HG02852 (cell line): ENCODE measurements around the gene GHRHR.

Source experiments
- ATAC-seq: cut with Tn5 transposase; IDR thresholded peaks from one replicate; pipeline ENCODE4 v1.9.1; 2021; ENCODE audit warnings: mild to moderate bottlenecking, moderate library complexity; ENCODE audit not compliant: unreplicated experiment

The GHRHR gene

DNA sequence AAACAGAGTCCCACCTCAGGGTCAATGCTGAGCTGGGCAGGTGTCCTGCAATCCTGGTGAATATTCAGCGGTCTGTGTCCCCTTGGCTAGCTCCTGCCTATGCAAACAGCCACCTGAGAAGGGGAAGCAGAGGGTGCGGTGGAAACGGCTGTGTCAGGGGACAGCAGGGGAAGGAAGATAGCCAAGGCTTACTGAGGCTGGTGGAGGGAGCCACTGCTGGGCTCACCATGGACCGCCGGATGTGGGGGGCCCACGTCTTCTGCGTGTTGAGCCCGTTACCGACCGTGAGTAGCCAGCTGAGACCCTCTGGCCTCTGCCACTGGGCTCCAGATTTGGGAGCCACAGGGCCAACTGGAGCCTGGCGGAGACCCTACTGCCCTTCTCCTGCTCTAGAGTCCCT is at the start of gene GHRHR:
Gene GHRHR (plus strand): TSS at position 112 of the 400 bp plus-strand sequence. CDS start 116 bp downstream, at position 228.
- no peak for ATAC-seq

DNA sequence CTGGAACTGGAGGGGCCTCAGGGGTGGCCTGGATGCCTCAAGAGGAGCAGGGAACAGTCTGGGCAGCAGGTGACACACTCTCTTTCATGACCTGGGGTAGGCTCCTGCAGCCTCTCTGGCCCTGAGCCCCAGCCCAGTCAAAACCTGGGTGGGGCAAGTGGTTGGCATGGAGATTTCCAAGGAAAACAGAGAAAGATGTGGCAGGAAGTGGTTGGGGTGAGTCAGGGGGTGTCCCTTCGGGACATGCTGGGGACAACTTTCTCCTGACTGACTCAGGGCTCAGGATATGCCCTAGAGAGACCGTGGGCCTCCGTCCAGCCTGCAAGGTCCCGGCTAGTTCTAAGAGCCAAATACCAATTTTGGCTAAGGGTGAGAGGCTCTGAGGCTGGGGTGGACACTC is 49.2 kb upstream of the GHRHR start:
- no peak for ATAC-seq

DNA sequence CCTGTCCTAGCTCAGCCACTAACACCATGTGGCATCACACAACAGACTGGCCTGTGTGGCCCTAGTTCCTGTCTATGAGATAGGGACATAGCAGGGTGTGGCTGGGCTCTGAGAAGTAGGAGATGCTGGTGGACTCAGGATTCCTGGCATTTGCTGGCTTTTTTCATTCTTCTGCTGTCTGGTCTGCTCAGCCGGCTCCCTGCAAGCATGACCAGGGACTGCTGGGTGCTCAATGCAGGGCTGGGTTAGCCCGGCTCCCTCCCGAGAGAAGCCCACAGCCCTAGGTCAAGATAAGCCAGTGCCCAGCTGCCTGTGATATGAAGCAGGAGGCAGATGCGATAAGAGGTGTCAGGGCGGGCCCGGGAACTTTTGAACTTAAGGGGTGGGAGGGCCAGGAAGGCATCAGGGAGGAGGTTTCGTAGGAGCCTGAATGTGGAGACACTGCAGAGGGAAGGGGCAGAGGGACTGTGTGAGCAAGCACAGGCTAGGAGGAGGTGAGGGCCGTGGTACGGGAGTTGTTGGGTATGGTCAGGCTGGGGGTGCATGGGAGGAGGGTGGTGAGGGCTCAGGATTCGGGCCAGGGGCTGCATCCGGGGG is 48.6 kb upstream of the GHRHR start:
- ATAC-seq, result no peak

DNA sequence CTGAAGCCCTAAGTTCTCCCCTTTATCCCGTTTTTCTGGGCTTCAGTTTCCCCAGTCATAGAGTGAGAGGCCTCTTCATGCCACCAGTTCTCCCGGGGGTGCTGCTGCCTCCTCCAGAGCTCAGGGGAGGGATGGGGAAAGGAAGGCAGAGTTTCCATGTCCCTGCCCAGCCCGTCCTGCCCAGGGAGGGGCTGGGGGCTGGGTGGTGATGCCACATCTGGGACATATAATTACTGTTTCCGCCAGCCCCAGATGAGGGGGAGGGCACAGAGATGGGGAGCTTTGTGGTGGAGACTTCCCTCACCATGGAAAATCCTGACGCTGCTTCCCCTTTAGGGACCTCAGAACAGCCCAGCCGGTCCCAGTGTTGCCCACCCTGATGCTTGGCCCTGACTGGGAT is 48.0 kb upstream of the GHRHR start:
- no peak for ATAC-seq

DNA sequence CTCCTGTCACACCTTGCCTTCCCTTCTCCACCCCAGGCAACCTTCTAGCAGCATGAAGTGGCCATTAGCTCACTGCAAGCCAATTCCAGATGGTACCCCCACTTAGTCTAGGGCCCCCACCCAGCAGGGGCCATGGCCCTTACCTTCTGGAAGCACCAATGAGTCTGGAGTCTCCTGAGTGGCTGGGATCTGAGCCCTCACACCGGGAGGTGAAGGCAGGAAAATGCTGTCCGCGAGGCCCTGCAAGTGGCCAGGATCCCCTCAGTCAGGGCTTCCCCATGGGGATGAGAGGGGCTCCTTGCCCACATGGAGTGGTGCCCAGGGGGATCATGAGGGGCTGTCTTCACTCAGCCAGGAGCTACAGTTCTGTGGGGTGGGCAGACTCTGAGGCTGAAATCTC is 47.5 kb upstream of the GHRHR start:
- no peak for ATAC-seq

DNA sequence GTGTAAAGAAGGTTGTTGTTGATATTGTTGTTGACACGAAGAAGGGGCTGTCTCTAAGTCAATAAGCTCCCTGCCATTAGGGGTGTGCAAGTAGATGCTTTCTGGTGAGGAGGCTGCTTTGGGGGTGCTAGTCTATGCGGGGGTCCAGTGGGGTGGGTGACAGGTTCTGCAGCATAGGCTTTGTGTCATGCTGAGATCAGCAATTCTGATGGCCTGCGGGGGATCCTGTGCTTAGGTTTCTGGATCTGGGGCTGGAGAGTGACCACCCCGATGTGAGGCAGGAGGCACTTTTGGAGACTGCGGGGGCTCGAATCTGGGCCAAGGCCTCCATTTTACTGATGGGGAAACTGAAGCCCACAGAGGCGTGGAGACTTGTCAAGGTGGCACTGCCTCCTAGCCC is 47.0 kb upstream of the GHRHR start:
- ATAC-seq, result no peak

DNA sequence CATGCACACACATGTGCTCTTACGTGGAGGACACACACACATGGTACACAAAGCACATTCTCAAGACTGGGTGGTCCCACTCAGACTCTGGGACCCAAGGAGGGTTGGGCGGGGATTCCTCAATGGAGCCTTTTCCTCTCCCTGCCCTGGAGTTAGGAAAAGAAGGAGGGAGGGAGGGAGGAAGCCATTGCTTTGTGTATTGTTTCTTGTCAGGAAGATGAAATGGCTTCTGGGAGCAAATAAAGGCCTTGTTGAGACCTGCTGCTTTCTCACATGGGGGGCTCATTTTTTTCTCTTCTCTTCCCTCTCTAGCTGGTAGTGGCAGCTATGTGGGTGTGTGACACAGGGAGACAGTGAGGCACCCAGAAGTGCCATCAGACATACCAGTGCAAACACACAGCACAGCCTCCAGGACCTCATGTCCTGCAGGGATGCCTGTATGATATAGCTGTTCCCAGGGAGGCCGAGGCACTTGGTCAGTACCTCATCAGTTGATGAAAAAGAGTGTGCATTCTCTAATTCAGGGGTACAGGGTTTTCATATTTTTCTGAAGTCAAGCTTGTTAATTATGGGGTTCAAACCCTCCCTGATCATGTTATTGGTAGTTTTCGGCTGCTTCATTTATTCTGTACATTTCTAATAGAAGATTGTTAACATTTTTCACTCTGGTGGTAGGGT is 46.4 kb upstream of the GHRHR start:
- no peak for ATAC-seq

DNA sequence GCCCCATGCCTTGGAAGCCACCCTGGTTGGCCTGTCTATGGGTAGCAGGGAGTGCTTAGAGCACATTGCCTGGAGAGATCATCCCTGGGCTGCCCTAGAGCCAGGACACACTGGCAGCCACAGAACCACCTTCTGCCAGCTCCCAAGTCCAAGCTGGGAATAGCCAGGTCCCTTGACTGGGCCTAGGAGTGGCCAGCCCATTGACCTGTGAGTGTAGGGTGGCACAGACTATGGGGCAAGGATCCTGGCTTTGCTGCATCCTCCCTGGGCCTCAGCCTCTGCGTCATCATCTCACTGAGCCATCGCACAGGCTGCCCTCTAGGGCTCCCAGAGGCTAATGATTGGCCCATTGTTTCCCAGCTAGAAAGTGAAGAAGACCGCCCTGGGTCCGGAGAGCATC is 45.1 kb upstream of the GHRHR start:
- ATAC-seq, result no peak

DNA sequence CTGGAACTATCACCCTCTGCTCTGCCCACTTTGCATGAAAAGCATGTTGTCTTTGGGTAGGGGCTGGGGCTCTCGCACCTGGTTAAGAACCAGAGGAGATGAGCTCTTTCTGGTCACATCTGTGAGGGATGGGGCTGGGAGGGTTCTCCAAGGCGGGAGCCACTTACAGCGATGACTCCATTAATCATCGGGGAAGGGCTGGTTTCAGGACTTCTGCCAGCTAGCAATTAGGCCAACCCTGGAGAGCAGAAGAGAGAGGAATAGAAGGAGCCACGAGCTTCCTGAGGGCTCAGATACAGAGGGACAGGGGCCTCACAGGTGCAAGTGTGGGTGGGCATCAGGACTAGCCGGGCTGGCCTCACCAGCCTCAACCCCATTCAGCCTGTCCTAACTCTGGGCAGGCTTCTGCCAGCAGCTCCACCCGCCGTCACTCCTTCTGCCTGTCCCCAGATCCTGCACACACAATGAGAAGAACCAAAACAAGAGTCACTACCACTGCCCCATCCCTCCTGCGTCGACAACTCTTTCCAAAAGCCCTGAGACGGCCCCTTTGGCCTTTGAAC is 43.7 kb upstream of the GHRHR start:
- no peak for ATAC-seq

DNA sequence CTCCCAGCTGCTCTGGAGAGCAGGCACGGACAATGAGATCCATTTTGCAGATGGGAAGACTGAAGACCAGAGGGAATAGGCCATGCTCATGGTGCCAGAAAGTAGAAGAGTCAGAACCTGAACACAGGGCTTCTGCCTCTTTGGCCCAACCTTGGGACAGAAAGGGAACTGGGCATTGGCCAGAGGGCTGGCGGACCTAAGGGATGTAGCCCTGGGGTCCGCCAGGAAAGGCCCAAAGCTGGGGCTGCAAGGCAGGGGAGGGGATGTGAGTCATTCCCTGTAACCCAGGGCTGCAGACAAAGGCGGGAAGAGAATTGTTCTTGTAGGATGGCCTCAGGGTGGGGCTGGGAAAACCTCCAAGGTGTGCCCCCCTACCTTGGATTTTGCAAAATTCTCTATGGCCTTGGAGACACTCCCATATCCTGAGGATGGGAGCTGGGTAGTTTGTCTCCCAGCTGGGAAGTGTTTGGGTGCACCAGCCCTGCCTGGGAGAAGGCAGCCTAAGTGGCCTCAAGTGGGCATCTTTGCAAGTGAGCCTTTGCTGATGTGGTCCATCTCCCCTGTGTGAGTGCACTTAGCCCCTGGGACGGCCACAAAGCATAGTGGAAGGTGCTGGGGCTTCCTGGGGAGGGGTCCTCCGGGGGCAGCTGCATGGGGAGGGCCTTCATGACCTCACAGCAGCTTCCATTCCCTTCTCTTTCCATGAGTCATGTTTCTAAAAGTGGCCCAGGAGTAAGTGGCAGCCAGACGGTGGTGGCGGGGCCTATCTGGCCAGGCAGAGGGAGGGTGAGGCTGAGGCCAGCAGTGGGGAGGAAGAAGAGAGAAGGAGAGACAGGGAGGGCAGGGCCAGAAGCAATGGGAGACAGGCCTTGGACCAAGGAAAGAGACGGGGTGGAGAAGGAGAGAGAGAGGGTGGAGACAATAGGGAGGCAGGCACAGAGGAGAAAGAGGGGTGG is 42.9 kb upstream of the GHRHR start:
- ATAC-seq, result no peak

DNA sequence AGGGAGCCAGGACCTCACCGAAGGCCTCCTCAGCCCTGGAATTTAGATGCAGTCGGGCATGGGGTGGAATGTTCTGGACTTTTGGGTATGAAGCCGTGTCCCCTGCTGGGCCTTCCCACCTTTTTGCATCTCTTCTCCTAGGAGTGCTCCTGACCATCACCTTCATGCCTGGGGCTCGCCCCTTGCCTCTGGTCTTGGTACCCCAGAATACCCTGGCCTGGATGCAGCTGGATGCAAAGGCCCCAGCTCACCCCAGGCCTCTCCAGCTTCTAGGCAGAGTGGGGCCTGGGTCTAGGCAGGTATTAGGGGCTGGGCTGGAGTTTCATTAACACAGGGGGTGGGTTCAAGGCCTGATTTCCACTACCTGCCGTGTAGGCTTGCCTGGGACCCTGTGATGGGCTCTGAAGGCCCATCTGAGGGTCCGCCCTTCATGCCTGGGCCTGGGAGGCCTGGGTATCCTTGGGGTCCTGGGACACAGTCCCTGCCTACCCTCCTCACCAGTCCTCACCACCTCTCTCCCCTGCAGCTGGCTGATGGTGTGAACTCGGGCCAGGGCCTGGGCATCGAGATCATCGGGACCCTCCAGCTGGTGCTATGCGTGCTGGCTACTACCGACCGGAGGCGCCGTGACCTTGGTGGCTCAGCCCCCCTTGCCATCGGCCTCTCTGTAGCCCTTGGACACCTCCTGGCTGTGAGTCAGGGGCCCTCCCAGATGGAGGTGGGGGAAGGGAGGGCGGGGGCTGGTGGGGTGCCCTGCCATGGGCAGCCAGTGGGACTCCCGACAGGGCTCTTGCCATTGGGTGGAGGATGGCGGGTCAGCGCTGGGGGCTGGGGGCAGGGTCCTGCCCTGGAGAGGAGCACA is 42.0 kb upstream of the GHRHR start:
- ATAC-seq, result no peak

DNA sequence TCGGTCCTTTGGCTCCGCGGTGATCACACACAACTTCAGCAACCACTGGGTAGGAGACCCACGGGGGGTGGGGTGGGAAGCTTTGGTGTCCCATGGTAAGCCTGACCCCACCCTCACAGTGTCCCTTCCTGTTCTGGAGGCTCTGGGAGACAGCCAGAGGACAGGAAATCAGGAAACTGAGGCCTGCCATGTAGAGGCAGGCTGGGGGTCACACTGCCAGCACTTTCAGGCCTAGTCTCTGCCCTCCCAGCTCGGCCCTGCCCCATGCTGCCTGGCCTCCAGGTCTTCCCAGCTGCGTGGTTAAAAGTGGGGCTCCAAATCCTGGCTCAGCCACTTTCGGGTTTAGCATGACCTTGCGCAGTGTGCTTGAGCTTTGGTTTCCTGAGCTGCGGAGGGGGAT is 41.2 kb upstream of the GHRHR start:
- no peak for ATAC-seq

DNA sequence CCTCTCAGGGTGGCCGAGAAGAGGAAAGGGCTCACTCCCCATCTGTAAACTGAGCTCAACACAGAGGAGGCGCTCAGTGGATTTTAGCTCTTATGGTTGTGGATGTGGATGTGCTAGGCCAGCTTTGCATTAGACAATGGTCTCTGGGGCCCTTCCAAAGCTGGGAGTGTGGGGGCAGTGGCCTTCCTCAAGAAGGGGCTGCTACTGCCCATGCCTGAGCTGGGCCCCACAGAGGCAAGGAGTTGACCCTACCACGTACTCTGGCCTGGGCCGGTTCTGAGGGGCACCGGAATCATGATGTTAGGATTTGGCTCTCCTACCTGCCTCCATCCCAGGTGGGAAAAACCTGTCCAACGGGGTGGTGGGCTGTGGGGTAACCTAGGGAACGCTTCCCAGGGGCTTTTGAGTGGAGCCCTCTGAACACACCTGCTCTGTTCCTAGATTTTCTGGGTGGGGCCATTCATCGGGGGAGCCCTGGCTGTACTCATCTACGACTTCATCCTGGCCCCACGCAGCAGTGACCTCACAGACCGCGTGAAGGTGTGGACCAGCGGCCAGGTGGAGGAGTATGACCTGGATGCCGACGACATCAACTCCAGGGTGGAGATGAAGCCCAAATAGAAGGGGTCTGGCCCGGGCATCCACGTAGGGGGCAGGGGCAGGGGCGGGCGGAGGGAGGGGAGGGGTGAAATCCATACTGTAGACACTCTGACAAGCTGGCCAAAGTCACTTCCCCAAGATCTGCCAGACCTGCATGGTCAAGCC is 40.6 kb upstream of the GHRHR start:
- no peak for ATAC-seq

DNA sequence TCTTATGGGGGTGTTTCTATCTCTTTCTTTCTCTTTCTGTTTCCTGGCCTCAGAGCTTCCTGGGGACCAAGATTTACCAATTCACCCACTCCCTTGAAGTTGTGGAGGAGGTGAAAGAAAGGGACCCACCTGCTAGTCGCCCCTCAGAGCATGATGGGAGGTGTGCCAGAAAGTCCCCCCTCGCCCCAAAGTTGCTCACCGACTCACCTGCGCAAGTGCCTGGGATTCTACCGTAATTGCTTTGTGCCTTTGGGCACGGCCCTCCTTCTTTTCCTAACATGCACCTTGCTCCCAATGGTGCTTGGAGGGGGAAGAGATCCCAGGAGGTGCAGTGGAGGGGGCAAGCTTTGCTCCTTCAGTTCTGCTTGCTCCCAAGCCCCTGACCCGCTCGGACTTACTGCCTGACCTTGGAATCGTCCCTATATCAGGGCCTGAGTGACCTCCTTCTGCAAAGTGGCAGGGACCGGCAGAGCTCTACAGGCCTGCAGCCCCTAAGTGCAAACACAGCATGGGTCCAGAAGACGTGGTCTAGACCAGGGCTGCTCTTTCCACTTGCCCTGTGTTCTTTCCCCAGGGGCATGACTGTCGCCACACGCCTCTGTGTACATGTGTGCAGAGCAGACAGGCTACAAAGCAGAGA is 39.9 kb upstream of the GHRHR start:
- ATAC-seq, result no peak

DNA sequence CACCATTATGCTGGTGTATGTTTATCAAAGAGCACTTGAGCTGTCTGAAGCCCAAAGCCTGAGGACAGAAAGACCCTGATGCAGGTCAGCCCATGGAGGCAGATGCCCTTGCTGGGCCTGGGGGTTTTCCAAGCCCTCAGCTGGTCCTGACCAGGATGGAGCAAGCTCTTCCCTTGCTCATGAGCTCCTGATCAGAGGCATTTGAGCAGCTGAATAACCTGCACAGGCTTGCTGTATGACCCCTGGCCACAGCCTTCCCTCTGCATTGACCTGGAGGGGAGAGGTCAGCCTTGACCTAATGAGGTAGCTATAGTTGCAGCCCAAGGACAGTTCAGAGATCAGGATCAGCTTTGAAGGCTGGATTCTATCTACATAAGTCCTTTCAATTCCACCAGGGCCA is 39.1 kb upstream of the GHRHR start:
- ATAC-seq, result no peak

DNA sequence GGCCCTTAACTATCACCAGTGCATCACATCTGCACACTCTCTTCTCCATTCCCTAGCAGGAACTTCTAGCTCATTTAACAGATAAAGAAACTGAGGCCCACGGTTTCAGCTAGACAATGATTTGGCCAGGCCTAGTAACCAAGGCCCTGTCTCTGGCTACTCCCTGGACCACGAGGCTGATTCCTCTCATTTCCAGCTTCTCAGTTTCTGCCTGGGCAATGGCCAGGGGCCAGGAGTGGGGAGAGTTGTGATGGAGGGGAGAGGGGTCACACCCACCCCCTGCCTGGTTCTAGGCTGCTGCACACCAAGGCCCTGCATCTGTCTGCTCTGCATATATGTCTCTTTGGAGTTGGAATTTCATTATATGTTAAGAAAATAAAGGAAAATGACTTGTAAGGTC is 38.6 kb upstream of the GHRHR start:
- ATAC-seq, result no peak

DNA sequence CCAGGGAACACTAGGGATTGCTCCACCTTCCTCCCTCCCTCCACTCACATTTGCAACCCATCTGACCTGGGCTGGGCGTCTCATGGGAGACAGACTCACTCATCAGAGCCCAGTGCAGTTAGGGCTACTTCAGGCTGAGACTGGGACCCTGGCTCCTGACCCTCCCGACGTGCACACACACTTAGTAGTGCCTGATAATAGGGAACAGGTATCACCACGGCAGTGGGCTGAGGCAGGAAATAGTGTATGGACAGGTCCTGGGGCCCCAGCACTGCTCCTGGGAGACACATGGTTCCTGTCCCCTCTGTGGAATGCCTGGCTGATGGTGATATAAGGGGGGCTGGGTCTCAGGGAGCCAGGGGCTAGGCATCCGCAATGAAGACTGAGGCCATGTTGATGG is 37.8 kb upstream of the GHRHR start:
- ATAC-seq, result no peak

DNA sequence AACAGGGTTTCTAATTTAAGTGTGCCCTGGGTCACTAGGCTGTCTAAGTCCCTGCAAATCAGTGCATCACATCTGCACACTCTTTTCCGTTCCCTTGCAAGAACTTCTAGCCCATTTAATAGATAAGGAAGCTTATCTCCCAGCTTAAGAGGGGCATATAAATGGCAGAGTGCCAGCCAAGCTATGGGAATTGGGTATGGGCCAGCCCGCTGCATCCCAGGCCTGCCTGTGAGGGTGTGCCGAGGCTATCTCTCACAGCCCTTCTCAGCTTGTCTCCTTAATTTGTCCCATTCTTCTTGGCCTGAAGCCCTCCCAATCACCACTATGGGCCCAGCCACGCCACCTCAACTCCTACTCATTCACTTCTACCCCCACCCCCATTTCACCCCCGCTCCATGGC is 37.4 kb upstream of the GHRHR start:
- no peak for ATAC-seq

DNA sequence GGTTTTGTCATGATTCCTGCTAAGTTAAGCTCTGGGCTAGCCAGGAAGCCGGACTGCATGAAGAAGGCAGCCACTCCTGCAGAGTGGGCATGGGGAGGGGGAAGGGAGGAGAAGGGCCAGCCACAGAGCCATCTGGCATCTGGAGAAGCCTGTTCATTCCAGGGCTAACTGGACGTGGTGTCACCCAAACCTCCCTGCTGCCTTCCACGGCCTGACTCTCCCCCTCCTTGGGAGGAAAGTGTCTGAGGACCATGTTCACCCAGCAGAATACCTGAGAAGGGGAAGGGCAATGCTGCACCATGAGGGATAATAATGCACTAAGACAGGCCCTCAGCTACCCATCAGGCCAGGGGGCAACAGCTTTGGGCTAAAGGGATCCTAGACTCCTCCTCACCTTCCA is 36.7 kb upstream of the GHRHR start:
- no peak for ATAC-seq
